K562 (cell line): ENCODE data around the gene ALDOB. TPM values are rescaled to one million over a fixed set of nuclear protein-coding genes. Genes with fewer than 3 reads are reported as not detected.

Experiments
- FOXJ2 ChIP-seq: fragments of 200-800 bp; sonication (Bioruptor generic); IDR thresholded peaks from 2 replicates; pipeline ENCODE4 v1.6.1; 2016; ENCODE audit warnings: missing genetic modification characterization, missing compliant biosample characterization
- POLR3G ChIP-seq: IDR thresholded peaks from 2 replicates; pipeline ENCODE4 v1.6.1; 2011; ENCODE audit not compliant: insufficient read length, insufficient replicate concordance; ENCODE audit errors: extremely low read depth
- RFX1 ChIP-seq: fragments of 450-650 bp; IDR thresholded peaks from 2 replicates; pipeline ENCODE4 v1.6.1; 2016; ENCODE audit warnings: mild to moderate bottlenecking, moderate library complexity
- SMARCC2 ChIP-seq: fragments of 450-650 bp; IDR thresholded peaks from 2 replicates; pipeline ENCODE4 v1.6.1; 2017; ENCODE audit warnings: antibody characterized with exemption, moderate library complexity, mild to moderate bottlenecking, low read depth
- TAL1 ChIP-seq: fragments of 450-650 bp; IDR thresholded peaks from 2 replicates; pipeline ENCODE4 v1.6.1; 2016; ENCODE audit warnings: mild to moderate bottlenecking
- TRIM28 ChIP-seq: fragments of 450-650 bp; IDR thresholded peaks from 2 replicates; pipeline ENCODE4 v1.6.1; 2017
- ZFX ChIP-seq: sonication (generic); formaldehyde crosslinking; IDR thresholded peaks from 2 replicates; pipeline ENCODE4 v1.8.0; 2022; ENCODE audit warnings: mild to moderate bottlenecking, missing genetic modification reagents, moderate library complexity
- polyA plus RNA-seq, 8 experiments: library from polyadenylated mRNA; depleted of rRNA in 4 of 8; stranded (reverse) in 5 of 8; unstranded in 3 of 8; fragments of >200 nt; fragmentation: Nextera tagmentation in 2 of 8; fragmentation: Illumina TruSeq in 1 of 8; extraction: Ambion mirVana in 2 of 8; extraction: Trizol in 1 of 8; gene quantifications; 2 replicates each; pipeline versions ENCODE4 v1.2.1 to v1.2.3, GENCODE V29; 2011 to 2014; ENCODE audit warnings: inconsistent platforms in 1 of 8, missing spikeins in 1 of 8
- total RNA-seq, 7 experiments: library from RNA; depleted of rRNA in 6 of 7; stranded (reverse); fragments of >200 nt in 6 of 7; fragmentation: Illumina TruSeq in 2 of 7; extraction: Trizol in 2 of 7; gene quantifications; 2 replicates each; pipeline versions ENCODE4 v1.2.1 to v1.2.3, GENCODE V29; 2011 to 2021; ENCODE audit warnings: low replicate concordance in 1 of 7
- TF ChIP-seq, protein P1 (sequence below): fragments of 250-450 bp; sonication (Bioruptor Pico); IDR thresholded peaks from 2 replicates; pipeline ENCODE4 v1.9.0; 2021; ENCODE audit warnings: mild to moderate bottlenecking
- TF ChIP-seq, protein P2 (sequence below): fragments of 200-800 bp; sonication (Bioruptor generic); IDR thresholded peaks from 2 replicates; pipeline ENCODE4 v1.6.1; 2017; ENCODE audit warnings: missing genetic modification characterization, missing compliant biosample characterization
- TF ChIP-seq, protein P3 (sequence below): fragments of 450-650 bp; conservative IDR thresholded peaks from 2 replicates; pipeline ENCODE4 v1.6.1; 2016; ENCODE audit warnings: missing genetic modification characterization, low read depth, mild to moderate bottlenecking, missing compliant biosample characterization, moderate library complexity
- TF ChIP-seq, protein P4 (sequence below): IDR thresholded peaks from 3 replicates; pipeline ENCODE4 v1.6.1; 2011; ENCODE audit warnings: borderline replicate concordance, mild to moderate bottlenecking, moderate library complexity; ENCODE audit not compliant: insufficient read length; ENCODE audit errors: extremely low read depth

ALDOB gene
- total and polyA plus RNA-seq, 9 of the 15 experiments (the other 6 are each of a cell fraction or from before 2014, with no cell fraction given) = 0.80 TPM; not detected in 8

DNA sequence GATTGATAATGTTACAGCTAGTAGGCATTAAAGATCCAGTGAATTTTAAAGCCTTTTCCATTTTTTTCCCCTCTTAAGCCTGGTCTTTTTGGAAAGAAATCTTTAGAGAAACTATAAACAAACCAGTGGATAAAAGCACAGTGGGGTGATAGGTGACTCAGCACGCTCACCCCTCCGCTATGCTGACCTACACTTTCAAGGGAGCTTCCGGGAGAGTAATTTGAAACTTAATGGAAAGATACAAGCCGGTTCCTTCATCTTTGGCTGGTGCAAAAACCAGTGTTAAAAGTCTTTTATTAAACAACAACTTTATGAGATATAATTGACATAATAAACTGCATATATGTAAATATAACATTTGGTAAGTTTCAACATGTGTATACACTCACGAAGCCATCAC lies 27.0 kb upstream of the ALDOB start (continued):
- TF ChIP-seq ZFX (CRISPR knock-in tag) = no peak
- TF ChIP-seq TAL1 = no peak
- TF ChIP-seq, protein P1, sequence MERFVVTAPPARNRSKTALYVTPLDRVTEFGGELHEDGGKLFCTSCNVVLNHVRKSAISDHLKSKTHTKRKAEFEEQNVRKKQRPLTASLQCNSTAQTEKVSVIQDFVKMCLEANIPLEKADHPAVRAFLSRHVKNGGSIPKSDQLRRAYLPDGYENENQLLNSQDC (CRISPR knock-in tag) = no peak
- no peak for TF ChIP-seq POLR3G
- TF ChIP-seq, protein P2, sequence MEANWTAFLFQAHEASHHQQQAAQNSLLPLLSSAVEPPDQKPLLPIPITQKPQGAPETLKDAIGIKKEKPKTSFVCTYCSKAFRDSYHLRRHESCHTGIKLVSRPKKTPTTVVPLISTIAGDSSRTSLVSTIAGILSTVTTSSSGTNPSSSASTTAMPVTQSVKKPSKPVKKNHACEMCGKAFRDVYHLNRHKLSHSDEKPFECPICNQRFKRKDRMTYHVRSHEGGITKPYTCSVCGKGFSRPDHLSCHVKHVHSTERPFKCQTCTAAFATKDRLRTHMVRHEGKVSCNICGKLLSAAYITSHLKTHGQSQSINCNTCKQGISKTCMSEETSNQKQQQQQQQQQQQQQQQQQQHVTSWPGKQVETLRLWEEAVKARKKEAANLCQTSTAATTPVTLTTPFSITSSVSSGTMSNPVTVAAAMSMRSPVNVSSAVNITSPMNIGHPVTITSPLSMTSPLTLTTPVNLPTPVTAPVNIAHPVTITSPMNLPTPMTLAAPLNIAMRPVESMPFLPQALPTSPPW (CRISPR knock-in tag) = peak; percentile 40; the same call in 1 of the 2 replicates
- TF ChIP-seq, protein P3, sequence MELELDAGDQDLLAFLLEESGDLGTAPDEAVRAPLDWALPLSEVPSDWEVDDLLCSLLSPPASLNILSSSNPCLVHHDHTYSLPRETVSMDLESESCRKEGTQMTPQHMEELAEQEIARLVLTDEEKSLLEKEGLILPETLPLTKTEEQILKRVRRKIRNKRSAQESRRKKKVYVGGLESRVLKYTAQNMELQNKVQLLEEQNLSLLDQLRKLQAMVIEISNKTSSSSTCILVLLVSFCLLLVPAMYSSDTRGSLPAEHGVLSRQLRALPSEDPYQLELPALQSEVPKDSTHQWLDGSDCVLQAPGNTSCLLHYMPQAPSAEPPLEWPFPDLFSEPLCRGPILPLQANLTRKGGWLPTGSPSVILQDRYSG = no peak
- TF ChIP-seq, protein P4, sequence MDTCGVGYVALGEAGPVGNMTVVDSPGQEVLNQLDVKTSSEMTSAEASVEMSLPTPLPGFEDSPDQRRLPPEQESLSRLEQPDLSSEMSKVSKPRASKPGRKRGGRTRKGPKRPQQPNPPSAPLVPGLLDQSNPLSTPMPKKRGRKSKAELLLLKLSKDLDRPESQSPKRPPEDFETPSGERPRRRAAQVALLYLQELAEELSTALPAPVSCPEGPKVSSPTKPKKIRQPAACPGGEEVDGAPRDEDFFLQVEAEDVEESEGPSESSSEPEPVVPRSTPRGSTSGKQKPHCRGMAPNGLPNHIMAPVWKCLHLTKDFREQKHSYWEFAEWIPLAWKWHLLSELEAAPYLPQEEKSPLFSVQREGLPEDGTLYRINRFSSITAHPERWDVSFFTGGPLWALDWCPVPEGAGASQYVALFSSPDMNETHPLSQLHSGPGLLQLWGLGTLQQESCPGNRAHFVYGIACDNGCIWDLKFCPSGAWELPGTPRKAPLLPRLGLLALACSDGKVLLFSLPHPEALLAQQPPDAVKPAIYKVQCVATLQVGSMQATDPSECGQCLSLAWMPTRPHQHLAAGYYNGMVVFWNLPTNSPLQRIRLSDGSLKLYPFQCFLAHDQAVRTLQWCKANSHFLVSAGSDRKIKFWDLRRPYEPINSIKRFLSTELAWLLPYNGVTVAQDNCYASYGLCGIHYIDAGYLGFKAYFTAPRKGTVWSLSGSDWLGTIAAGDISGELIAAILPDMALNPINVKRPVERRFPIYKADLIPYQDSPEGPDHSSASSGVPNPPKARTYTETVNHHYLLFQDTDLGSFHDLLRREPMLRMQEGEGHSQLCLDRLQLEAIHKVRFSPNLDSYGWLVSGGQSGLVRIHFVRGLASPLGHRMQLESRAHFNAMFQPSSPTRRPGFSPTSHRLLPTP = no peak
- no peak for TF ChIP-seq RFX1
- no peak for TF ChIP-seq TRIM28
- 0 out of 2 replicates have a peak, but pooled peaks have one; percentile 41 for TF ChIP-seq FOXJ2 (tag)
- TF ChIP-seq SMARCC2 = peak; percentile 85
